Mucosa of stomach (tissue), 1 donor: ENCODE results near the gene ULBP2.
"Not testable (repeated sequence)": the region's sequence is repeated elsewhere in the genome, so short reads cannot be mapped to it uniquely, and the experiment has no call there.

Source experiments
- H3K27me3 ChIP-seq: one replicate; pipeline ENCODE4 v1.7.0; 2013; ENCODE audit warnings: mild to moderate bottlenecking, low read length; ENCODE audit not compliant: control insufficient read depth, insufficient read depth
- H3K36me3 ChIP-seq: one replicate; pipeline ENCODE4 v1.7.0; 2013; ENCODE audit warnings: low read length; ENCODE audit not compliant: control insufficient read depth, insufficient read depth
- H3K4me1 ChIP-seq: one replicate; pipeline ENCODE4 v1.7.0; 2013; ENCODE audit warnings: mild to moderate bottlenecking, low read length; ENCODE audit not compliant: control insufficient read depth, insufficient read depth
- H3K4me3 ChIP-seq: one replicate; pipeline ENCODE4 v1.7.0; 2013; ENCODE audit warnings: low read length
- H3K9ac ChIP-seq: one replicate; pipeline ENCODE4 v1.7.0; 2013; ENCODE audit warnings: mild to moderate bottlenecking, low read length, moderate library complexity
- H3K9me3 ChIP-seq: one replicate; pipeline ENCODE4 v1.7.0; 2013; ENCODE audit warnings: mild to moderate bottlenecking, low read length, moderate library complexity; ENCODE audit not compliant: control insufficient read depth
- donor health status: Pancreatic carcinoma.

The ULBP2 gene

DNA sequence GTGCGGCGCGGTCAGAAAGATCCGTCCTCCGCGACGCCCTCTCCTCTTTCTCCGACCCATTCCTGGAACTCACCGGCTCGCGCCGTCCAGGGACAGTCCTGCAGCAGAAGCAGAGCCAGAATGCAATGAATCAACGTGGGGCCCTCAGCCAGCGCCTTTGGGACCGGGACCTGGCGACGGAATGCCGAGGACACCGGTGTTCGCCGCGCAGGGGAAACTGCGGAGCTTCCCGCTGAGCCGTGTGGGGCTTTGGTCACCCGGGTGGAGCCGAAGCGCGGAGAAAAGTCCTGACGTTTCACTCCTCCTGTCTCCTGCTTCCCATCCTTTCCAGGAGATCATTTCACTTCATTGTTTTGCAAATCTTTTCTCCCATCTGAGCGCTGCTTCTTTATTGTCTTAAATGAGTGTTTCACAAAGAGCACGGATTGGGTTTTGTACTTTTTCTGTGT is 48.4 kb downstream of the ULBP2 start:
- Histone ChIP-seq H3K36me3 (no peaks in the 10 kb centered on the region), H3K27me3 (peaks cover 97% of the 10 kb centered on the region), H3K4me3 (no peak overlapping the region), H3K9ac (no peak overlapping the region), H3K9me3 (no peaks in the 10 kb centered on the region), H3K4me1 (peaks cover 13% of the 10 kb centered on the region)

DNA sequence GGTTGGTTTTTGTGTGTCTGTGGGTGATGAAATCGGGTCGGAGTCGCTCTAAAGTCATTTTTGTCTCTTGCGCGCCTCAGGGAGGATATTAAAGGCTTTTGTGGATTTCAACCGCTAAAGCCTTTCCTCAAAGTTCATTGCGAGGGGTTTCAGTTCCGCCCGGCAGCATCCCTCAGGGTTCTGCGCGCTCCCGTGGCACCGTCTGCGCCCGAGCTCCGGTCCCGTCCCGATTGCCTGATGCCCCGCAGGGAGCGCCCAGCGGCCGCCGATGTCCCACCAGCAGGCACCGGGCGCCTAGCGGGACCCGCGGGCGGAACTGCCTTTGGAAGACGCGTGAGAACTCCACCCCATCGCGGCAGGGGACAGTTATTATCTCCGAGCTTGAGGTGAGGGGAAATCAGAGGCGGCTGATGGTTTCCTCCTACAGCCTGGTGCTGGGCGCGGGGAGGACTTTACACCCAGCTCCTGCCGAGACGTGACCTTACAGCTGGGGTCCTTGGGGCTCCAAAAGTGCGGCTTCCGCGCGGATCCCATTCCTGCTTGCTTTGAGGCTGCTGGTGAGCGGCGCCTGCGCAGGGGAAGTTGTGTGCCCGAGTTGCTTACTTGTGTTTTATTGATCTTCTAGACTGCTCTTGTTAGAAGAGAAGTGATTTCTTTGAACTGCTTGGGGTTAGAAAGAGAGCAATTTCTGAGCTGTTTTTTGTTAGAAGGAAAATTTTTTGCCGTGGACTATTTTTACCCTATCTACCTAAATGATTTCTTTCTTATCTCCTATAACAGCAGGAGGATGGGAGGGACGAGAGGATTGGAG is 49.1 kb downstream of the ULBP2 start:
- Histone ChIP-seq H3K4me1 (peaks cover 13% of the 10 kb centered on the region), H3K9ac (no peak overlapping the region), H3K4me3 (no peak overlapping the region), H3K27me3 (peaks cover 97% of the 10 kb centered on the region), H3K36me3 (no peaks in the 10 kb centered on the region), H3K9me3 (no peaks in the 10 kb centered on the region)

DNA sequence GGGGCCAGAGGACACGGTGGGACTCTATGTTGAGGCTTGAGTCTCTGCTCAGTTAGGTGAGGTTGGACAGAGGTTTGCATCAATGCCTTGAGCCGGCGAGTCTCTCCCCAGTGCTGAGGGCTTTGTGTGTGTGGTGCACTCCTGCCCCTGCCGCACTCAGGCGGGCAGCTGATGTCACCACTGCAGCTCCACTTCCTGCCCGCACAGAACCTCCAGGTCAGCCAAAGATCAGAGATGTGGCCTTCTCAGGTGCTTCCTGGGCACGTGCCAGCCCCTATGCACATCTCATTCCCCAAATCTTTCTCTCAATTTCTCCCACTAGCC is 49.6 kb downstream of the ULBP2 start:
- H3K9me3 ChIP-seq, H3K9ac ChIP-seq, H3K36me3 ChIP-seq, H3K4me3 ChIP-seq: not testable (repeated sequence)
- H3K27me3 ChIP-seq, result peaks cover 97% of the 10 kb centered on the region
- peaks cover 13% of the 10 kb centered on the region for H3K4me1 ChIP-seq

DNA sequence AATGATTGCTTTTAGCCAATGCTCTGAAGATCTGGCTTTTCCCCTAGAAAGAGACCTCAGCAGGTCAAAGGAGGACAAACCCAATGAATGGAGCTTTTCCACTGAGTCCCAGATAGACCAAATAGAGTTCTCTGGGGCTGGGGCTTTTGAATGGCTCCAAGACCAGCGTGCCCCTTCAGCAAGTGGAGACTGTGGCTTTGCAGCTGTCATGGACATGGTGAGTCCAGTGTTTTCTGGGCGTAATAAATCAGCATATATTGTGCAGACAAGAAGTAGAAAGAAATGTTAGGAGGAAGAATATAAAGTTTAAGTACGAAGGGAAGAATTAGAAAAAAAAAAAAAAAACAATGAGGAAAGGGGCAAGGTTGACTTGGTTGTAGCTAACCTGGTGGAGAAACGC is 50.0 kb downstream of the ULBP2 start:
- Histone ChIP-seq H3K4me3 (no peak overlapping the region), H3K9ac (no peak overlapping the region), H3K4me1 (peaks cover 13% of the 10 kb centered on the region), H3K9me3 (no peaks in the 10 kb centered on the region), H3K27me3 (peaks cover 95% of the 10 kb centered on the region), H3K36me3 (no peaks in the 10 kb centered on the region)

DNA sequence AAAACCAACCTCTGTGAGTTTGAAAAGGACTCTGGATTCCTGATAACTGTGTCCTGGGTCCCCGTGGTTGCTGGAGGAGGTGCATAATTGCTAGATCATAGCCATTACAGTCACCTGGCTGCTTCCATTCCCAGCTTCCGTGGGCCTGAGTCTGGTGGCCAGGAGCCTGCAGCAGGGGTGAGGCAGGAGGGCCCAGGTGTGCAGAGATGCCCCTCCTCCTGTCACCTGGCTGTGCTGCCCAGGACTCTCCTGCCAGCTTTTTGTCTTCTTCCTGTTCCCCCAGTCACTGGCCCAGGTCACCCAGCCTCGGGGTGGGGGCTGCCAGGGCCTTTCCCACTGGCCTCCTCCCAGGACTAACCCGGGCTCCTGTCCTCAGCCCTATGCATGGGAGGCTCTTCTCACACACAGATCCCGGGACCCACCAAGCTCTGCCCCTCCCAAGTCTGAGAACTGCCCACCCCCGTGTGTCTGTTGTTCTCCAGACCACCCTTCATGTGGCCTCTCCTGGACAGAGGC is 53.5 kb downstream of the ULBP2 start:
- Histone ChIP-seq H3K27me3 (peaks cover 73% of the 10 kb centered on the region), H3K4me1 (peaks cover 3% of the 10 kb centered on the region), H3K4me3 (no peak overlapping the region), H3K36me3 (no peaks in the 10 kb centered on the region), H3K9ac (no peak overlapping the region), H3K9me3 (no peaks in the 10 kb centered on the region)

DNA sequence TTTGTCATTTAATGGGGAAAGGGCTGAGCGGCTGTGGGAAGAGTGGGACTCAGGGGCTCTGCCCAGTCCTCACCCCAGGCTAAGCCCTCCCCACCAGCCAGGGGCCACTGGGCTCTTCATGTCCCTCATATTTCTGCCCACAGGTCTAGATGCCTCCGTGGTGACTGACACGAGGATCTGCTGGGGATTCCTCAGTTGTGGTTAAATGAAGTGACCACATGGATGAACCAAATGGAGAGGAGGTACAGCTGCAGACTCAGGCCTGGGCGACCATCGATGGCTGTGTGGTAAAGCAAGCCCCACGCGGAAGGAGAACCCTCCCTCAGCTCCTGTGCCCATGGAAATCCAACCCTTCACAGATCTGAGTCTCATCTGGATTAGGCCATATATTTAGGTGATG is 54.2 kb downstream of the ULBP2 start:
- Histone ChIP-seq H3K4me3 (no peak overlapping the region), H3K36me3 (no peaks in the 10 kb centered on the region), H3K4me1 (no peaks in the 10 kb centered on the region), H3K27me3 (peaks cover 66% of the 10 kb centered on the region), H3K9me3 (no peaks in the 10 kb centered on the region), H3K9ac (no peak overlapping the region)
